Measurements from ENCODE around the gene PLCB3. TPM values are rescaled to one million over a fixed set of nuclear protein-coding genes. Genes with fewer than 3 reads are reported as not detected.

The PLCB3 gene
- total and polyA plus RNA-seq, 2 of the 13 experiments (the other 11 are each of a cell fraction or from before 2014, with no cell fraction given): 7.5 to 13.8 TPM

DNA sequence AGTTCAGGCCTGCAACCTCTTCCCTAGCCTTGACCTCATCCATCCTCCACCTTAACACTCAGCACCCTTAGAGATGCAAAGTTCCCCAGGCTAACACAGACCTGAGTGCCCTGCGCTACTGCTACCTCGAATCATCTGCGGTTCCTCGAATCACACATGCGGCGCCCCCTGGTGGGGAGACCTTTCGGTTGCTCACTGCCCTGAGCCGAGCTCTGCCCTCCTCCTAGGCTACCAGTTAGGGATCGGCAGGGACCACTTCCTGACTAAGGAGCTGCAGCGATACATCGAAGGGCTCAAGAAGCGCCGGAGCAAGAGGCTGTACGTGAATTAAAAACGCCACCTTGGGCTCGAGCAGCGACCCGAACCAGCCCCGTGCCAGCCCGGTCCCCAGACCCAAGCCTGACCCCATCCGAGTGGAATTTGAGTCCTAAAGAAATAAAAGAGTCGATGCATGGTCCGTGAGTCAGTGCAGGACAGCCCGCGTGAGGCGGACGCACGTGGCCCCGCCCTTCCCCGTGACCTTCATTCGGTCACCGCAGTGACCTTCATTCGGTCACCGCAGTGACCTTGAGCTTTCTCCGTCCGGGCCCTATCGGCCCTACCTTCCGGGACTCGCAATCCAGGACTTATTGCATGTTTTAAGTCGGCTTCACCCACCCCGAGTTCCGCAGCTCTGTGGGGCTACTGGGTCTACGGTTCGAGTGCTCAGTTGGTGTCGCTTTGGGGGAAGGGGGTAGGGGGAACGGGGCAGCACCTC lies 53.2 kb downstream of the PLCB3 start (continued):
- peak; percentile 77; the same call in 1 of the 2 replicates for TF ChIP-seq NFAT5 (CRISPR knock-in tag; IDR thresholded peaks at IDR 0.05)
- no peak for TF ChIP-seq TRIM24 (CRISPR knock-in tag; IDR thresholded peaks at IDR 0.05)
- TF ChIP-seq ZNF232 (CRISPR knock-in tag; IDR thresholded peaks at IDR 0.05; ENCODE audit: borderline replicate concordance): peak; percentile 77; the same call in 1 of the 2 replicates
- peak in 1 of 2 experiments; percentile 42; a peak in 1 of 4 replicates for TF ChIP-seq KLF16 (CRISPR knock-in tag; IDR thresholded peaks at IDR 0.05)
- no peak for TF ChIP-seq CREBL2 (CRISPR knock-in tag; IDR thresholded peaks at IDR 0.05; ENCODE audit: borderline replicate concordance)
- TF ChIP-seq ZFP36L1 (CRISPR knock-in tag; IDR thresholded peaks at IDR 0.05): no peak
- TF ChIP-seq ATF3 (CRISPR knock-in tag; IDR thresholded peaks at IDR 0.05): no peak
- TF ChIP-seq SRF (IDR thresholded peaks at IDR 0.05; ENCODE audit: low read depth, low read length): no peak
- TF ChIP-seq ZNF207 (IDR thresholded peaks at IDR 0.05; ENCODE audit: borderline replicate concordance): no peak
- TF ChIP-seq ZBTB1 (CRISPR knock-in tag; IDR thresholded peaks at IDR 0.05; ENCODE audit: borderline replicate concordance): no peak
- TF ChIP-seq ZNF235 (CRISPR knock-in tag; IDR thresholded peaks at IDR 0.05; ENCODE audit: borderline replicate concordance): no peak
- no peak for TF ChIP-seq TBL1XR1 (IDR thresholded peaks at IDR 0.05; ENCODE audit: borderline replicate concordance, low read length, partially characterized antibody)
- no peak for TF ChIP-seq ZNF296 (CRISPR knock-in tag; conservative IDR thresholded peaks at IDR 0.05)
- no peak for TF ChIP-seq ZNF441 (CRISPR knock-in tag; IDR thresholded peaks at IDR 0.05; ENCODE audit: borderline replicate concordance)
- peak; percentile 72; the same call in 1 of the 2 replicates for TF ChIP-seq NKX3-1 (CRISPR knock-in tag; IDR thresholded peaks at IDR 0.05)
- no peak for TF ChIP-seq ZNF83 (CRISPR knock-in tag; IDR thresholded peaks at IDR 0.05; ENCODE audit: borderline replicate concordance)
- peak; percentile 59; the same call in 1 of the 2 replicates for TF ChIP-seq HNF1B (CRISPR knock-in tag; IDR thresholded peaks at IDR 0.05)
- TF ChIP-seq PITX1 (CRISPR knock-in tag; IDR thresholded peaks at IDR 0.05): no peak
- TF ChIP-seq ASH2L (IDR thresholded peaks at IDR 0.05; ENCODE audit: insufficient read length, low read depth, low read length): peak; percentile 63
- no peak for TF ChIP-seq ZNF34 (CRISPR knock-in tag; IDR thresholded peaks at IDR 0.05; ENCODE audit: borderline replicate concordance)
- TF ChIP-seq FOXJ3 (CRISPR knock-in tag; IDR thresholded peaks at IDR 0.05; ENCODE audit: borderline replicate concordance): peak; percentile 32; the same call in 1 of the 2 replicates
